Measurements from ENCODE around the gene CHST3. TPM values are rescaled to one million over a fixed set of nuclear protein-coding genes. Genes with fewer than 3 reads are reported as not detected.

The CHST3 gene
- total RNA-seq, 1 experiment from 2014 or later, result 6.1 TPM

DNA sequence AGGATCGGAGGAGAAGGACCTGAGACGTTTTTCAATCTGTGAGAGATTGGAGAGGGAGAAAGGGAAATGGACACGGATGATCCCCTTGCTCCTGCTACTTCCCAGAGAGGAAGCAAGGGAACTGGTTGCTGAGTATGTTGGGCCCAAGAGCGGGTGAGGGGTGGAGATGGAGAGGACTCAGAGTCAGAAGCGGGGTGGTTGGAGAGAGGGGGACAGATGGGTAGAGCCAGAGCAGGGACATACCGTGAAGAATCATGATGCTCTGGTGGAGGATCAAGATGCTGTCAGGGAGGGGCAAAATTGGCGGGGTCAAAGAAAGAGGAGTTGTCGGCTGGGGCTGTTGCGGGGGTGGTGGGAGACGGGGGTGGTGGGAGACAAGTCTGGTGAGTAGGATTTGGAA is 2.4 kb upstream of the CHST3 start:
- no peaks in the 10 kb centered on the region for H4K20me1 ChIP-seq (ENCODE audit: control insufficient read depth, insufficient read depth, insufficient read length)
- no peak overlapping the region for H3K9ac ChIP-seq (ENCODE audit: extremely low read depth, insufficient read length, low read length)
- H2BK5ac ChIP-seq (ENCODE audit: insufficient read length, low read length), result no peak overlapping the region
- H3K27ac ChIP-seq (ENCODE audit: insufficient read length, low read depth, low read length), result no peak overlapping the region
- Mint-ChIP-seq H3K9me3 (peaks cover 0 to 2% of the 10 kb centered on the region in 2 experiments; a peak in 1 of 5 replicates), H3K4me3 (no peak overlapping the region), H3K4me1 (peaks cover 20 to 23% of the 10 kb centered on the region in 2 experiments), H3K27me3 (ENCODE audit: low read depth) (peaks cover 50% of the 10 kb centered on the region), H3K36me3 (ENCODE audit: insufficient read depth in 1 of 3, low read depth in 3 of 3) (peaks cover 0 to 4% (median 2%) of the 10 kb centered on the region in 3 experiments; a peak in 2 of 7 replicates), H3K27ac (no peak overlapping the region)
- H2BK120ac ChIP-seq (ENCODE audit: low read depth, low read length, poor library complexity, severe bottlenecking), result no peak overlapping the region
- H2BK20ac ChIP-seq (ENCODE audit: low read depth, low read length, poor library complexity, severe bottlenecking), result no peak overlapping the region
- H3K18ac ChIP-seq (ENCODE audit: insufficient read length, low read depth, low read length), result no peak overlapping the region
- H3K56ac ChIP-seq (ENCODE audit: insufficient read length, low read depth, low read length), result no peak overlapping the region
- no peak overlapping the region for H3K14ac ChIP-seq (ENCODE audit: insufficient read depth, low read length)
- H3T11ph ChIP-seq (ENCODE audit: low read length), result no peak overlapping the region
- H3K23ac ChIP-seq (ENCODE audit: insufficient read length, low read depth, low read length), result no peak overlapping the region
- TF ChIP-seq, protein P1, sequence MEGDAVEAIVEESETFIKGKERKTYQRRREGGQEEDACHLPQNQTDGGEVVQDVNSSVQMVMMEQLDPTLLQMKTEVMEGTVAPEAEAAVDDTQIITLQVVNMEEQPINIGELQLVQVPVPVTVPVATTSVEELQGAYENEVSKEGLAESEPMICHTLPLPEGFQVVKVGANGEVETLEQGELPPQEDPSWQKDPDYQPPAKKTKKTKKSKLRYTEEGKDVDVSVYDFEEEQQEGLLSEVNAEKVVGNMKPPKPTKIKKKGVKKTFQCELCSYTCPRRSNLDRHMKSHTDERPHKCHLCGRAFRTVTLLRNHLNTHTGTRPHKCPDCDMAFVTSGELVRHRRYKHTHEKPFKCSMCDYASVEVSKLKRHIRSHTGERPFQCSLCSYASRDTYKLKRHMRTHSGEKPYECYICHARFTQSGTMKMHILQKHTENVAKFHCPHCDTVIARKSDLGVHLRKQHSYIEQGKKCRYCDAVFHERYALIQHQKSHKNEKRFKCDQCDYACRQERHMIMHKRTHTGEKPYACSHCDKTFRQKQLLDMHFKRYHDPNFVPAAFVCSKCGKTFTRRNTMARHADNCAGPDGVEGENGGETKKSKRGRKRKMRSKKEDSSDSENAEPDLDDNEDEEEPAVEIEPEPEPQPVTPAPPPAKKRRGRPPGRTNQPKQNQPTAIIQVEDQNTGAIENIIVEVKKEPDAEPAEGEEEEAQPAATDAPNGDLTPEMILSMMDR (conservative IDR thresholded peaks at IDR 0.05), result no peak
- H3K27me3 ChIP-seq (ENCODE audit: insufficient read depth, low read length), result no peaks in the 10 kb centered on the region; the same call in 1 of the 2 replicates
- no peak overlapping the region for H4K5ac ChIP-seq (ENCODE audit: insufficient read length, low read depth, low read length)
- no peak overlapping the region for H4K91ac ChIP-seq (ENCODE audit: insufficient read length, low read depth, low read length)
- DNase-seq, result no peak
- H2BK15ac ChIP-seq (ENCODE audit: low read depth, low read length), result no peak overlapping the region
- H3K4me2 ChIP-seq (ENCODE audit: insufficient read depth, insufficient read length, low read length), result no peak overlapping the region
- no peaks in the 10 kb centered on the region for H3K79me1 ChIP-seq (ENCODE audit: insufficient read depth, low read depth, low read length, poor library complexity, severe bottlenecking)
- H3K4ac ChIP-seq (ENCODE audit: low read depth, low read length), result no peak overlapping the region
- no peak overlapping the region for H2AFZ ChIP-seq (ENCODE audit: low read length)
- H3K23me2 ChIP-seq (ENCODE audit: insufficient read length, low read depth, low read length, poor library complexity, severe bottlenecking), result peaks cover 17% of the 10 kb centered on the region
- no CpG with 5 or more reads among the region's 10 CpGs for WGBS (ENCODE audit: extremely low coverage, insufficient read length, low lambda C conversion rate)
- H2BK12ac ChIP-seq (ENCODE audit: insufficient read length, low read depth, low read length), result no peak overlapping the region
- no peak overlapping the region for H4K8ac ChIP-seq (replicated peaks; ENCODE audit: insufficient read length, low read depth, low read length)
- no peak overlapping the region for H2AK5ac ChIP-seq (ENCODE audit: insufficient read length, low read length)
- H3K4me1 ChIP-seq (ENCODE audit: insufficient read depth, low read length), result no peaks in the 10 kb centered on the region; the same call in 1 of the 2 replicates
- no peaks in the 10 kb centered on the region for H3K9me3 ChIP-seq (ENCODE audit: control insufficient read depth, low read depth, low read length)
- H3K79me2 ChIP-seq (ENCODE audit: insufficient read depth, low read length), result no peaks in the 10 kb centered on the region

Measured in H9 (cell line).